A549 (cell line): Measurements from ENCODE around the gene ALG12. TPM values are rescaled to one million over a fixed set of nuclear protein-coding genes. Genes with fewer than 3 reads are reported as not detected.
A peak's percentile ranks its signal among the peaks of the same experiment; 100 is the strongest.

Experiments used
- ATAC-seq, 2 experiments: fragments of 200-7000 bp in 1 of 2; fragments of >200 bp in 1 of 2; cut with Nextera tagmentation in 1 of 2; cut with Tn5 transposase in 1 of 2; 3 replicates each; pipeline versions ENCODE4 v1.8.0 to v1.9.1; 2018 to 2020; ENCODE audit warnings: mild to moderate bottlenecking in 1 of 2, moderate library complexity in 1 of 2
- CTCF ChIA-PET: fragments of 300-600 bp; sonication (Branson Sonifier 250); formaldehyde crosslinking; extraction: SDS; loops from one replicate; lab custom pipeline; 2021; ENCODE audit warnings: antibody characterized with exemption, inconsistent platforms; lab: Yijun Ruan, JAX
- POLR2A ChIA-PET: fragments of 350-600 bp; formaldehyde crosslinking; extraction: SDS; loops from one replicate; lab custom pipeline; 2021; ENCODE audit warnings: antibody characterized with exemption, inconsistent platforms; lab: Yijun Ruan, JAX
- DNase-seq, 2 experiments: peaks; one replicate each; pipeline versions ENCODE4 v3.0.0 to v3.0.0-alpha.2; 2011 to 2016; ENCODE audit warnings: low read depth in 1 of 2, low spot score in 1 of 2
- FAIRE-seq: peaks from 2 replicates; lab custom pipeline; 2011; peaks lifted over from hg19 to GRCh38; lab: Jason Lieb, UNC
- H3K27ac ChIP-seq, 2 experiments: fragments of >200 bp; sonication (Bioruptor Twin); formaldehyde crosslinking; 3 replicates each; pipeline ENCODE4 v1.5.1; 2016 to 2017
- H3K4me1 ChIP-seq: fragments of >200 bp; sonication (Bioruptor Twin); formaldehyde crosslinking; 3 replicates; pipeline ENCODE4 v1.6.1; 2016
- H3K4me2 ChIP-seq: fragments of >200 bp; sonication (Bioruptor Twin); formaldehyde crosslinking; 3 replicates; pipeline ENCODE4 v1.6.1; 2016
- H3K4me3 ChIP-seq: fragments of >200 bp; sonication (Bioruptor Twin); formaldehyde crosslinking; 3 replicates; pipeline ENCODE4 v1.5.1; 2016
- H3K9me3 ChIP-seq: fragments of >200 bp; sonication (Bioruptor Twin); formaldehyde crosslinking; 3 replicates; pipeline ENCODE4 v1.6.1; 2016
- ATOH8 ChIP-seq: fragments of 250-450 bp; sonication (Bioruptor Pico); IDR thresholded peaks from 2 replicates; pipeline ENCODE4 v1.5.0; 2020; ENCODE audit warnings: low read depth, mild to moderate bottlenecking, moderate library complexity
- BCL3 ChIP-seq: fragments of >200 bp; sonication (Bioruptor Twin); formaldehyde crosslinking; IDR thresholded peaks from 3 replicates; pipeline ENCODE4 v1.6.1; 2016
- CEBPB ChIP-seq, 2 experiments: fragments of >200 bp in 1 of 2; sonication (Bioruptor Twin) in 1 of 2; formaldehyde crosslinking in 1 of 2; IDR thresholded peaks; 2 replicates each; pipeline ENCODE4 v1.6.1; 2012 to 2016
- CHD2 ChIP-seq: fragments of 150-350 bp; IDR thresholded peaks from 2 replicates; pipeline ENCODE4 v1.6.1; 2014; ENCODE audit warnings: low read length; ENCODE audit not compliant: partially characterized antibody
- CHD4 ChIP-seq: fragments of 200-600 bp; sonication (generic); IDR thresholded peaks from 2 replicates; pipeline ENCODE4 v1.6.1; 2016; ENCODE audit warnings: antibody characterized with exemption, mild to moderate bottlenecking, borderline replicate concordance
- EHF ChIP-seq: fragments of 250-450 bp; sonication (Bioruptor Pico); IDR thresholded peaks from 2 replicates; pipeline ENCODE4 v1.5.0; 2020; ENCODE audit warnings: mild to moderate bottlenecking
- FOSB ChIP-seq: fragments of 250-450 bp; sonication (Bioruptor Pico); IDR thresholded peaks from 2 replicates; pipeline ENCODE4 v1.5.0; 2020; ENCODE audit warnings: mild to moderate bottlenecking, moderate library complexity
- FOSL2 ChIP-seq, 2 experiments: fragments of 450-650 bp in 1 of 2; fragments of >200 bp in 1 of 2; sonication (Bioruptor Twin) in 1 of 2; formaldehyde crosslinking; IDR thresholded peaks; 2 replicates each; pipeline versions ENCODE4 v1.5.0 to v1.6.1; 2016 to 2020; ENCODE audit warnings: mild to moderate bottlenecking in 1 of 2, moderate library complexity in 1 of 2
- HES2 ChIP-seq: fragments of >200 bp; sonication (Bioruptor Twin); formaldehyde crosslinking; IDR thresholded peaks from 2 replicates; pipeline ENCODE4 v1.6.1; 2016
- HOXA7 ChIP-seq: fragments of 250-450 bp; sonication (Bioruptor Pico); IDR thresholded peaks from 2 replicates; pipeline ENCODE4 v1.5.0; 2020; ENCODE audit warnings: mild to moderate bottlenecking, moderate library complexity
- JUN ChIP-seq, 2 experiments: fragments of >200 bp; sonication (Bioruptor Twin); formaldehyde crosslinking; IDR thresholded peaks; 2 replicates in 1 of 2; 3 replicates in 1 of 2; pipeline ENCODE4 v1.6.1; 2016 to 2017
- JUNB ChIP-seq: fragments of >200 bp; sonication (Bioruptor Twin); formaldehyde crosslinking; IDR thresholded peaks from 2 replicates; pipeline ENCODE4 v1.6.1; 2016
- MAX ChIP-seq: IDR thresholded peaks from 2 replicates; pipeline ENCODE4 v1.6.1; 2012
- NFE2L2 ChIP-seq: fragments of 150-350 bp; conservative IDR thresholded peaks from 2 replicates; pipeline ENCODE4 v1.6.1; 2014; ENCODE audit warnings: low read length
- POLR2AphosphoS2 ChIP-seq: conservative IDR thresholded peaks from 2 replicates; pipeline ENCODE4 v1.6.1; 2012; ENCODE audit warnings: low read length, improper control_type of control experiment, inconsistent platforms
- RCOR1 ChIP-seq: fragments of 150-350 bp; IDR thresholded peaks from 2 replicates; pipeline ENCODE4 v1.6.1; 2014; ENCODE audit warnings: antibody characterized with exemption, low read length, low read depth
- TP53 ChIP-seq: fragments of 250-450 bp; sonication (Bioruptor Pico); IDR thresholded peaks from 2 replicates; pipeline ENCODE4 v1.5.0; 2021; ENCODE audit warnings: mild to moderate bottlenecking, moderate library complexity
- WGBS: methylation state at CpG from one replicate; pipeline ENCODE4 v1.1.6; 2017; ENCODE audit errors: missing lambda C conversion rate; 5-methylcytosine and 5-hydroxymethylcytosine counted together
- polyA plus RNA-seq, 4 experiments: library from polyadenylated mRNA; depleted of rRNA in 3 of 4; stranded (reverse); fragments of >200 nt; fragmentation: RNase III in 1 of 4; extraction: RNeasy Plus Mini Kit Qiagen cat#74134 plus additional on column Dnase treatment in 1 of 4; gene quantifications; 2 replicates in 3 of 4; 3 replicates in 1 of 4; pipeline ENCODE4 v1.2.3, GENCODE V29; 2011 to 2017

The ALG12 gene
- polyA plus RNA-seq, 2 of the 4 experiments (the other 2 are of a cell fraction) = 4.4 to 7.7 TPM

GRCh38 chr22:49964136-49965090, 46.2 kb upstream of the ALG12 start:
- H3K9me3 ChIP-seq = no peaks in the 10 kb centered on the region
- ATAC-seq (no peak), FAIRE-seq (no peak), DNase-seq (no peak)
- H3K27ac ChIP-seq = peak overlapping the region in 1 of 2 experiments; percentile 96; a peak in 3 of 6 replicates
- TF ChIP-seq TP53 (no peak), FOSL2 (IDR thresholded peaks at IDR 0.05) (no peak), FOSL2 (CRISPR knock-in tag; IDR thresholded peaks at IDR 0.05) (no peak), FOSB (CRISPR knock-in tag) (no peak), HOXA7 (CRISPR knock-in tag) (0 out of 2 replicates have a peak, but pooled peaks have one; percentile 3), JUN (IDR thresholded peaks at IDR 0.05) (no peak), CHD4 (no peak)
- H3K4me1 ChIP-seq = peaks cover 40% of the 10 kb centered on the region
- POLR2A ChIA-PET = no interaction called here
- WGBS = 70% methylated on average over 11 of the region's 19 CpGs
- H3K4me2 ChIP-seq = peak overlapping the region; percentile 93; the same call in 2 of the 3 replicates
- no peak overlapping the region for H3K4me3 ChIP-seq
- CTCF ChIA-PET = no interaction called here

- no peak for FAIRE-seq
- WGBS = 81% methylated on average over 4 of the region's 6 CpGs
- H3K4me3 ChIP-seq = no peak overlapping the region
- H3K27ac ChIP-seq = peak overlapping the region in 1 of 2 experiments; percentile 96; a peak in 3 of 6 replicates
- no peaks in the 10 kb centered on the region for H3K9me3 ChIP-seq
- CTCF ChIA-PET = interaction anchor here (1.3 kb wide), 1 partner anchor 7 kb away, joined by 3 read pairs; no protein-coding TSS in a partner anchor
- no peak for ATAC-seq
- no peak for DNase-seq
- H3K4me1 ChIP-seq = peaks cover 42% of the 10 kb centered on the region
- POLR2A ChIA-PET = no interaction called here
- peak overlapping the region; percentile 93 for H3K4me2 ChIP-seq
- no peak for TF ChIP-seq CEBPB (IDR thresholded peaks at IDR 0.05)
- TF ChIP-seq NFE2L2 = no peak
- TF ChIP-seq CHD4 = no peak
- TF ChIP-seq JUN (IDR thresholded peaks at IDR 0.05) = no peak
- no peak for TF ChIP-seq CHD2
- TF ChIP-seq EHF (CRISPR knock-in tag) = no peak
- TF ChIP-seq ATOH8 (CRISPR knock-in tag) = no peak
- no peak for TF ChIP-seq BCL3
- TF ChIP-seq POLR2AphosphoS2 = no peak
- no peak for TF ChIP-seq HES2
- TF ChIP-seq MAX = no peak
- TF ChIP-seq JUNB = no peak
- no peak for TF ChIP-seq RCOR1
These were observed 45.4 kb upstream of the ALG12 start for GRCh38 chr22:49963647-49964026.
